Psoas muscle (tissue), 8 donors: ENCODE results near the gene CLDN10. TPM values are rescaled to one million over a fixed set of nuclear protein-coding genes. Genes with fewer than 3 reads are reported as not detected.
"Not testable (repeated sequence)": the region's sequence is repeated elsewhere in the genome, so short reads cannot be mapped to it uniquely, and the experiment has no call there.

Experiments used
- ATAC-seq, 4 donors: fragments of 200-7000 bp; cut with Tn5 transposase; one replicate each; pipeline ENCODE4 v1.9.1; 2020; ENCODE audit warnings: moderate library complexity in 3 of 4, mild to moderate bottlenecking in 2 of 4
- DNase-seq, 2 donors: peaks; one replicate each; pipeline ENCODE4 v3.0.0-alpha.2; 2020
- H3K27ac ChIP-seq: fragments of 200-600 bp; one replicate; pipeline ENCODE4 v1.8.0; 2022
- H3K27me3 ChIP-seq, 3 donors: fragments of 200-600 bp in 1 of 3; one replicate each; pipeline versions ENCODE4 v1.6.1 to v1.8.0; 2013 to 2022; ENCODE audit warnings: low read length in 2 of 3, mild to moderate bottlenecking in 2 of 3, moderate library complexity in 1 of 3; ENCODE audit not compliant: insufficient read depth in 3 of 3
- H3K36me3 ChIP-seq, 2 donors: fragments of 200-600 bp in 1 of 2; one replicate each; pipeline versions ENCODE4 v1.6.1 to v1.8.0; 2013 to 2022; ENCODE audit warnings: low read depth in 1 of 2, mild to moderate bottlenecking in 1 of 2, moderate library complexity in 1 of 2; ENCODE audit not compliant: insufficient read depth in 1 of 2
- H3K4me1 ChIP-seq: fragments of 200-600 bp; one replicate; pipeline ENCODE4 v1.8.0; 2022
- H3K4me3 ChIP-seq: fragments of 200-600 bp; one replicate; pipeline ENCODE4 v1.8.0; 2022; ENCODE audit warnings: mild to moderate bottlenecking
- H3K9me3 ChIP-seq: fragments of 200-600 bp; one replicate; pipeline ENCODE4 v1.8.0; 2022
- CTCF ChIP-seq: fragments of 200-600 bp; IDR thresholded peaks from one replicate; pipeline ENCODE4 v1.8.0; 2022; ENCODE audit warnings: antibody characterized with exemption
- WGBS, 3 donors: extraction: QIAGEN DNeasy Blood & Tissue Kit; methylation state at CpG; one replicate each; pipeline versions ENCODE4 v1.1.6 to v1.1.7; 2013; 5-methylcytosine and 5-hydroxymethylcytosine counted together
- intact Hi-C, 2 donors: fragments of 100-400 bp; cut with DNase I; formaldehyde crosslinking; loops; one replicate each; pipeline versions ENCODE4 v1.11.0 to v1.14.2; 2022
- polyA plus RNA-seq, 3 donors: library from polyadenylated mRNA; stranded (reverse); fragments of 200-250 nt; gene quantifications; one replicate each; pipeline ENCODE4 v1.2.3, GENCODE V29; 2013
- total RNA-seq, 4 donors: library from RNA; stranded (reverse); fragmentation: NEBNext Ultra II Directional in 2 of 4; extraction: Animal tissue kit (Norgen Biotek cat#: 25700) in 2 of 4; gene quantifications; one replicate each; pipeline versions ENCODE4 v1.2.1 to v1.2.4, GENCODE V29; 2021 to 2023
- donor health status: healthy with polysubstance abuse.
- donor health status: DM: no; HTN: no; CAD: no; lungs with moderate emphysema.
- donor health status: Bipolar disorder and iron deficiency.
- donor health status: healthy.
- donor health status: DM: yes; HTN: yes; CAD: no.
- donor health status: DM: no; HTN: no; CAD: no.
- donor health status: DM: no; HTN: no; CAD: no.
- donor health status: DM: yes; HTN: yes; CAD: no.

CLDN10 gene
- total and polyA plus RNA-seq, 7 donors: 0.04 to 0.26 (median 0.14) TPM; not detected in 2

DNA sequence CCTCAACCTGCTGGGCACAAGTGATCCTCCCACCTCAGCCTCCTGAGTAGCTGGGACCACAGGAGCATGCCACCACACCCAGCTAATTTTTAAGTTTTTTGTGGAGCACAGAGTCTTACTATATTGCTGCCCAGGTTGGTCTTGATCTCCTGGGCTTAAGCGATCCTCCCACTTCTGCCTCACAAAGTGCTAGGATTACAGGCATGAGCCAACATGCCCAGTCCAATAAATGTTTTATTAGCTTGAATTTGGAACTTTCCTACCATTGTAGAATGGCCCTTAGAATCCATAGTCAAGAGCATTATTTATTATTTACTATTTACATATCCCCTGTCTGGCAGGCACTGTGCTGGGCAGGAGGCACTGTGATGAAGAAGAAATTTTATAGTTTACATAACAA lies 39.6 kb upstream of the CLDN10 start:
- no peak for TF ChIP-seq CTCF
- H3K9me3 ChIP-seq: no peaks in the 10 kb centered on the region
- H3K27ac ChIP-seq: no peak overlapping the region
- H3K36me3 ChIP-seq: no peaks in the 10 kb centered on the region
- H3K4me1 ChIP-seq: no peaks in the 10 kb centered on the region
- no peak overlapping the region for H3K4me3 ChIP-seq
- no peak for DNase-seq
- no peaks in the 10 kb centered on the region for H3K27me3 ChIP-seq
- no peak for ATAC-seq
- 95 to 100% (median 100%) methylated on average over 1 of the region's 1 CpG for WGBS, 3 donors
- intact Hi-C loops: no loop called here

DNA sequence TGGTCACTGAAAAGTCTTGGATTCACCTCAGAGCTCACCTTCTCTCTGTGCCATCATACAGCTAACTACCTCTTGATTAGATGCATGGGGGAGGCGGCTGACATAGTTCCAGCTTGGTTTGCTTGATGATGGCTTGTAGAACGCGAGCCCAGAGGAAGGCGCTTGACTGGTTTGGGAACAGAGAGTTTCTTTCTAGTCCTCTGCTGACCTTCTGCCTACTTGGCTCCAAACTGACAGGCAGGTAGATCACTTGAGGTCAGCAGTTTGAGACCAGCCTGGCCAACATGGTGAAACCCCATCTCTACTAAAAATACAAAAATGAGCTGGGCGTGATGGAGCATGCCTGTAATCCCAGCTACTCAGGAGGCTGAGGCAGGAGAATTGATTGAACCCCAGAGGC lies 36.9 kb upstream of the CLDN10 start:
- H3K27ac ChIP-seq, DNase-seq, ATAC-seq, H3K27me3 ChIP-seq, intact Hi-C loops, H3K36me3 ChIP-seq, H3K4me1 ChIP-seq, H3K4me3 ChIP-seq, H3K9me3 ChIP-seq: not testable (repeated sequence)
- 35 to 69% (median 52%) methylated on average over 5 of the region's 5 CpGs for WGBS, 3 donors

GRCh38 chr13:95516021-95516420 lies 36.5 kb upstream of the CLDN10 start:
- no peaks in the 10 kb centered on the region for H3K9me3 ChIP-seq
- TF ChIP-seq CTCF: no peak
- H3K36me3 ChIP-seq: no peaks in the 10 kb centered on the region
- no peaks in the 10 kb centered on the region for H3K27me3 ChIP-seq
- DNase-seq (no peak), ATAC-seq (no peak)
- 29 to 45% (median 42%) methylated on average over 2 of the region's 2 CpGs for WGBS, 3 donors
- H3K4me1 ChIP-seq: no peaks in the 10 kb centered on the region
- intact Hi-C loops: no loop called here
- no peak overlapping the region for H3K27ac ChIP-seq
- H3K4me3 ChIP-seq: no peak overlapping the region

DNA sequence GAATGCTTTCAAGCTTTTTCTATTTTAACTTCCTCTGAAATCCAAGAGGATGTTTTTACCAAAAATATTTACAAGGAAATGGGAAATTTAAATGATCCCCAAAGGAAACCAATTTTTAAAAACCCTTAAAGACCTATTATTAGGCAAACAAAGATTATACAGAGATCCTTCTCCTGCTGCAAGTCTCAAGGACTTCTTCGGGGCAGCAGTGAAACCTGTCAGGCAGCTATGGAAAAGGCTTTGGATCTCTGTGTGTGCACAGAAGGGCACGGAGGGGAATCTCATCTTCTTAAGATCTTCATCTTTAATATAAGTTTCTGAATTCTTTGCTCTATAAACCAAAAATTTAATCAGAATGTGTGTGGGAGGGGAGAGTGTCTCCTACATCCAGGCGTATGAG lies 36.0 kb upstream of the CLDN10 start:
- H3K27ac ChIP-seq: no peak overlapping the region
- no peak for TF ChIP-seq CTCF
- 12 to 30% (median 15%) methylated on average over 3 of the region's 3 CpGs for WGBS, 3 donors
- no peaks in the 10 kb centered on the region for H3K9me3 ChIP-seq
- no peaks in the 10 kb centered on the region for H3K36me3 ChIP-seq
- ATAC-seq (no peak), DNase-seq (no peak)
- H3K4me1 ChIP-seq: no peaks in the 10 kb centered on the region
- intact Hi-C loops: no loop called here
- no peak overlapping the region for H3K4me3 ChIP-seq
- no peaks in the 10 kb centered on the region for H3K27me3 ChIP-seq

DNA sequence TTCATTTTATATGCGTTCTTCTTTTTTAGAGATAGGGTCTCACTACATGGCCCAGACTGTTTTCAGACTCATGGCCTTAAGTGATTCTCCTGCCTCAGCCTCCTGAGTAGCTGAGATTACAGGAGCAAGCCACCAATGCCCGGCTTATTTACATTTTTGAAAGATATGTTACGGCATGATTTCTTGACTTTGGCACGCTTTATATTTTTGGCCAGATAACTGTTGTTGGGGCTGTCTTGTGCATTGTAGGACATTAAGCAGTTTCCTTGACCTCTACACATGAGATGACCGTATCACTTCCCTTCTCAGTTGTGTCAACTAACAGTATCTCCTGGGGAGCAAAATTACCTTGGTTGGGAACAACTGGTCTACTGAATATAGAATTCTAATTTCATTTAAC lies 28.9 kb upstream of the CLDN10 start:
- Histone ChIP-seq H3K27ac (no peak overlapping the region), H3K36me3 (no peaks in the 10 kb centered on the region), H3K9me3 (no peaks in the 10 kb centered on the region), H3K27me3 (no peaks in the 10 kb centered on the region), H3K4me3 (no peak overlapping the region), H3K4me1 (no peaks in the 10 kb centered on the region)
- 80 to 90% (median 82%) methylated on average over 5 of the region's 5 CpGs for WGBS, 3 donors
- intact Hi-C loops: no loop called here
- ATAC-seq (no peak), DNase-seq (no peak)
- no peak for TF ChIP-seq CTCF
